Thyroid gland (tissue), 4 donors: ENCODE data around the gene CXCL11. TPM values are rescaled to one million over a fixed set of nuclear protein-coding genes. Genes with fewer than 3 reads are reported as not detected.

Experiments
- DNase-seq, 2 donors: peaks; one replicate each; pipeline ENCODE4 v3.0.0-alpha.2; 2019
- H3K27ac ChIP-seq, 3 donors: fragments of 200-600 bp; sonication (generic); 1 replicate in 2 of 3; 2 replicates in 1 of 3; pipeline ENCODE4 v1.5.1; 2016 to 2019; ENCODE audit warnings: mild to moderate bottlenecking in 1 of 3, moderate library complexity in 1 of 3
- H3K27me3 ChIP-seq: fragments of 200-600 bp; sonication (generic); one replicate; pipeline ENCODE4 v1.5.1; 2019
- H3K36me3 ChIP-seq, 2 donors: fragments of 200-600 bp; sonication (generic); one replicate each; pipeline ENCODE4 v1.5.1; 2016 to 2019
- H3K4me1 ChIP-seq, 2 donors: fragments of 200-600 bp; sonication (generic); one replicate each; pipeline ENCODE4 v1.5.1; 2017 to 2019
- H3K4me3 ChIP-seq, 3 donors: fragments of 200-600 bp; sonication (generic); replicated peaks in 1 of 3; 1 replicate in 2 of 3; 2 replicates in 1 of 3; pipeline ENCODE4 v1.5.1; 2016; ENCODE audit warnings: mild to moderate bottlenecking in 1 of 3
- H3K9me3 ChIP-seq: fragments of 200-600 bp; sonication (generic); one replicate; pipeline ENCODE4 v1.5.1; 2017
- CTCF ChIP-seq, 6 experiments: fragments of 200-600 bp in 3 of 6; fragments of 450-650 bp in 3 of 6; sonication (generic) in 3 of 6; IDR thresholded peaks; one replicate each; pipeline ENCODE4 v1.5.1; 2016 to 2019; ENCODE audit warnings: antibody characterized with exemption in 6 of 6, mild to moderate bottlenecking in 2 of 6, inconsistent platforms in 1 of 6, moderate library complexity in 1 of 6
- POLR2A ChIP-seq, 2 donors: fragments of 450-650 bp; IDR thresholded peaks; one replicate each; pipeline ENCODE4 v1.6.1; 2017; ENCODE audit warnings: antibody characterized with exemption in 2 of 2, mild to moderate bottlenecking in 2 of 2, moderate library complexity in 1 of 2
- WGBS, 2 donors: methylation state at CpG; one replicate each; pipeline ENCODE4 v1.1.5; 2017; 5-methylcytosine and 5-hydroxymethylcytosine counted together
- intact Hi-C: fragments of 100-400 bp; cut with DNase I; formaldehyde crosslinking; loops from one replicate; pipeline ENCODE4 v1.15.1; 2023
- total RNA-seq, 4 donors: library from RNA; depleted of rRNA; stranded (reverse); fragments of >200 nt; gene quantifications; one replicate each; pipeline ENCODE4 v1.2.3, GENCODE V29; 2016

Gene CXCL11
- total RNA-seq, 4 donors from 2014 or later = 1.3 TPM; not detected in 3

GRCh38 chr4:76036855-76037254, 985 bp upstream of the CXCL11 start:
- Histone ChIP-seq H3K9me3 (no peaks in the 10 kb centered on the region), H3K27me3 (no peaks in the 10 kb centered on the region), H3K4me3 (no peak overlapping the region), H3K27ac (no peak overlapping the region), H3K36me3 (no peaks in the 10 kb centered on the region), H3K4me1 (no peaks in the 10 kb centered on the region)
- DNase-seq = no peak
- TF ChIP-seq CTCF (IDR thresholded peaks at IDR 0.05) (no peak), POLR2A (IDR thresholded peaks at IDR 0.05) (no peak)
- intact Hi-C loops = no loop called here
- 91 to 96% methylated on average over 3 of the region's 3 CpGs for WGBS, 2 donors

- WGBS, 2 donors = 75 to 81% methylated on average over 3 of the region's 3 CpGs
- no peaks in the 10 kb centered on the region for H3K9me3 ChIP-seq
- no peak for TF ChIP-seq CTCF (IDR thresholded peaks at IDR 0.05)
- TF ChIP-seq POLR2A (IDR thresholded peaks at IDR 0.05) = no peak
- intact Hi-C loops = no loop called here
- no peaks in the 10 kb centered on the region for H3K27me3 ChIP-seq
- H3K27ac ChIP-seq = no peak overlapping the region
- no peaks in the 10 kb centered on the region for H3K36me3 ChIP-seq
- no peak for DNase-seq
- H3K4me1 ChIP-seq = no peaks in the 10 kb centered on the region
- H3K4me3 ChIP-seq = no peak overlapping the region
Observed at GRCh38 chr4:76035141-76035540, 729 bp downstream of the CXCL11 start.

- H3K4me3 ChIP-seq = no peak overlapping the region
- TF ChIP-seq POLR2A (IDR thresholded peaks at IDR 0.05) (no peak), CTCF (IDR thresholded peaks at IDR 0.05) (no peak)
- no peaks in the 10 kb centered on the region for H3K4me1 ChIP-seq
- H3K27me3 ChIP-seq = no peaks in the 10 kb centered on the region
- H3K36me3 ChIP-seq = no peaks in the 10 kb centered on the region
- intact Hi-C loops = no loop called here
- 67 to 73% methylated on average over 2 of the region's 2 CpGs for WGBS, 2 donors
- no peak for DNase-seq
- H3K27ac ChIP-seq = no peak overlapping the region
- no peaks in the 10 kb centered on the region for H3K9me3 ChIP-seq
Observed at GRCh38 chr4:76029300-76029699, 6.6 kb downstream of the CXCL11 start.

- intact Hi-C loops = no loop called here
- H3K4me3 ChIP-seq = no peak overlapping the region
- no peaks in the 10 kb centered on the region for H3K27me3 ChIP-seq
- H3K9me3 ChIP-seq = no peaks in the 10 kb centered on the region
- H3K27ac ChIP-seq = no peak overlapping the region
- WGBS, 2 donors = 42 to 59% methylated on average over 6 of the region's 6 CpGs
- no peak for DNase-seq
- no peaks in the 10 kb centered on the region for H3K4me1 ChIP-seq
- TF ChIP-seq CTCF (IDR thresholded peaks at IDR 0.05) (no peak), POLR2A (IDR thresholded peaks at IDR 0.05) (no peak)
- no peaks in the 10 kb centered on the region for H3K36me3 ChIP-seq
Observed at GRCh38 chr4:76028350-76028765, 7.5 kb downstream of the CXCL11 start.

GRCh38 chr4:76024065-76024464, 11.8 kb downstream of the CXCL11 start:
- DNase-seq = no peak
- Histone ChIP-seq H3K27ac (no peak overlapping the region), H3K4me3 (no peak overlapping the region), H3K9me3 (no peaks in the 10 kb centered on the region), H3K27me3 (no peaks in the 10 kb centered on the region), H3K36me3 (no peaks in the 10 kb centered on the region), H3K4me1 (no peaks in the 10 kb centered on the region)
- 90% methylated on average over 4 of the region's 4 CpGs for WGBS, 2 donors
- intact Hi-C loops = no loop called here
- TF ChIP-seq POLR2A (IDR thresholded peaks at IDR 0.05) (no peak), CTCF (IDR thresholded peaks at IDR 0.05) (no peak)
